ENCODE measurements around the gene SLC13A3. TPM values are rescaled to one million over a fixed set of nuclear protein-coding genes. Genes with fewer than 3 reads are reported as not detected.
A peak's percentile ranks its signal among the peaks of the same experiment; 100 is the strongest.

SLC13A3 gene
- total RNA-seq, 4 donors from 2014 or later: 1.1 to 8.9 (median 4.2) TPM

DNA sequence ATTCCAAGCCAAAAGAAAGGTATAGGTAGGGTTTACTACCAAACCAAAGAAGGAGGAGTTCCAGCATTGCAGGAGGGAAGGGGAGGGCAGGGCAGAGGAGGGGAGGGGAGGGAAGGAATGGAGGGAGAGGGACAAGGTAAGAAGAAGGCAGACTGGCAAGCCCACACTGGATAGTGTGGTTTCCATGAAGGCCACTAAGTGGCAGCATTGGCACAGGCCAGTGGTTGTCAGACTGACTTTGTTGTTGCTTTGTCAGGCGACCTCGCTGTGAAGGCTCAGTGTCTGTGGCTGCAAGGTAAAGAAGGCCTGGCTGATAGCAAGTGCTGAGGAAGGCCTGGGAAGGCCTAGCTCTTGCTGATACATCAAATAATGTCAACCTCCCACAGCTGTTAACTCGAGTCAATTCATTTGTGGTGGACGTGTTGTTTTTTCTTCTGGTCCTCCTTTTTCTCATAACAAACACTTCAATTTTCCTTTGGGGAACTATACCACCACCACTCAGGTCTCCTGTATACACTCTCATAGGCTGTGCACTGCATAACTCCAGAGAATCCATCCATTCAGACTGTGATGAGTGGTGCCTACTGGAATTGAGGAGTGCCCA lies 130.2 kb downstream of the SLC13A3 start:
- H3K27me3 ChIP-seq: peaks cover 51% of the 10 kb centered on the region
- no peak for DNase-seq (ENCODE audit: low spot score in 2 of 2)
- no peak for TF ChIP-seq POLR2A (IDR thresholded peaks at IDR 0.05)
- TF ChIP-seq EP300 (IDR thresholded peaks at IDR 0.05): no peak
- TF ChIP-seq, protein P1, sequence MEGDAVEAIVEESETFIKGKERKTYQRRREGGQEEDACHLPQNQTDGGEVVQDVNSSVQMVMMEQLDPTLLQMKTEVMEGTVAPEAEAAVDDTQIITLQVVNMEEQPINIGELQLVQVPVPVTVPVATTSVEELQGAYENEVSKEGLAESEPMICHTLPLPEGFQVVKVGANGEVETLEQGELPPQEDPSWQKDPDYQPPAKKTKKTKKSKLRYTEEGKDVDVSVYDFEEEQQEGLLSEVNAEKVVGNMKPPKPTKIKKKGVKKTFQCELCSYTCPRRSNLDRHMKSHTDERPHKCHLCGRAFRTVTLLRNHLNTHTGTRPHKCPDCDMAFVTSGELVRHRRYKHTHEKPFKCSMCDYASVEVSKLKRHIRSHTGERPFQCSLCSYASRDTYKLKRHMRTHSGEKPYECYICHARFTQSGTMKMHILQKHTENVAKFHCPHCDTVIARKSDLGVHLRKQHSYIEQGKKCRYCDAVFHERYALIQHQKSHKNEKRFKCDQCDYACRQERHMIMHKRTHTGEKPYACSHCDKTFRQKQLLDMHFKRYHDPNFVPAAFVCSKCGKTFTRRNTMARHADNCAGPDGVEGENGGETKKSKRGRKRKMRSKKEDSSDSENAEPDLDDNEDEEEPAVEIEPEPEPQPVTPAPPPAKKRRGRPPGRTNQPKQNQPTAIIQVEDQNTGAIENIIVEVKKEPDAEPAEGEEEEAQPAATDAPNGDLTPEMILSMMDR (IDR thresholded peaks at IDR 0.05): peak in 1 of 2 donors; percentile 55
- TF ChIP-seq POLR2AphosphoS5 (IDR thresholded peaks at IDR 0.05): no peak
- H3K4me1 ChIP-seq: no peaks in the 10 kb centered on the region
- H3K36me3 ChIP-seq: no peaks in the 10 kb centered on the region
- H3K9me3 ChIP-seq: no peaks in the 10 kb centered on the region
- no peak overlapping the region for H3K4me3 ChIP-seq
- no peak overlapping the region for H3K27ac ChIP-seq
- 28% methylated on average over 4 of the region's 4 CpGs for WGBS

- no peak overlapping the region for H3K27ac ChIP-seq
- WGBS: 87% methylated on average over 4 of the region's 4 CpGs
- H3K9me3 ChIP-seq: no peaks in the 10 kb centered on the region
- peaks cover 49% of the 10 kb centered on the region for H3K27me3 ChIP-seq
- no peak overlapping the region for H3K4me3 ChIP-seq
- no peak for TF ChIP-seq POLR2AphosphoS5 (IDR thresholded peaks at IDR 0.05)
- no peaks in the 10 kb centered on the region for H3K4me1 ChIP-seq
- no peak for DNase-seq (ENCODE audit: low spot score in 2 of 2)
- H3K36me3 ChIP-seq: no peaks in the 10 kb centered on the region
Observed at GRCh38 chr20:46520540-46520939, 130.7 kb downstream of the SLC13A3 start.

DNA sequence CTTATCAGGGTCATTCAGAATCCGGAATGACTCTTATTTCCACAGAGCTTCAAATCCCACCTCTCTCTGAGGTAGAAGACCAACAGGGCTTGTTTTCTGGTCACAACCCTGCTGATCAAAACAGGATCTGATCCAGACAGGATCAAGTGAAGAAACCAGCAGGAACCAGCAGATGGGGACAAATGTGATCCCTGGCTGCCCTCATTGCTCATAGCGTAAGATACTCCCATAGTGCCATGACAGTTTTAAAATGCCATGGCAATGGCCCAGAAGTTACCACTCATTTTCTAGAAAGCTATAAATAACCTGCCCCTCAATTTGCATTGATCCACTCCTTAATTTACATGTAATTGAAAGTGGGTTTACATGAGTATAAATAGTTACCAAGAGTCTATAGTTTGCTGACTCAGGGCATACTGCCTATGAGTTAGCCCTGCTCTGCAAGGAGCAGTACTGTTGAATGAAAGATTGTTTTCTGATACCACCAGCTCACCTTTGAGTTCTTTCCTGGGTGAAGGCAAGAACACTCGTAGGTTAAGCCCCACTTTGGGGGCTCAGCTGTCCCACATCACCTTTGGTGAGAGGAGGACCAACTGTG lies 131.7 kb downstream of the SLC13A3 start:
- Histone ChIP-seq H3K4me1 (no peaks in the 10 kb centered on the region), H3K36me3 (no peaks in the 10 kb centered on the region), H3K9me3 (no peaks in the 10 kb centered on the region), H3K4me3 (no peak overlapping the region), H3K27ac (no peak overlapping the region), H3K27me3 (peaks cover 52% of the 10 kb centered on the region)
- TF ChIP-seq POLR2AphosphoS5 (IDR thresholded peaks at IDR 0.05): no peak
- TF ChIP-seq POLR2A (IDR thresholded peaks at IDR 0.05): no peak
- TF ChIP-seq, protein P1 (IDR thresholded peaks at IDR 0.05): no peak
- no peak for TF ChIP-seq EP300 (IDR thresholded peaks at IDR 0.05)
- DNase-seq (ENCODE audit: low spot score in 2 of 2): no peak
- 61% methylated on average over 3 of the region's 3 CpGs for WGBS

DNA sequence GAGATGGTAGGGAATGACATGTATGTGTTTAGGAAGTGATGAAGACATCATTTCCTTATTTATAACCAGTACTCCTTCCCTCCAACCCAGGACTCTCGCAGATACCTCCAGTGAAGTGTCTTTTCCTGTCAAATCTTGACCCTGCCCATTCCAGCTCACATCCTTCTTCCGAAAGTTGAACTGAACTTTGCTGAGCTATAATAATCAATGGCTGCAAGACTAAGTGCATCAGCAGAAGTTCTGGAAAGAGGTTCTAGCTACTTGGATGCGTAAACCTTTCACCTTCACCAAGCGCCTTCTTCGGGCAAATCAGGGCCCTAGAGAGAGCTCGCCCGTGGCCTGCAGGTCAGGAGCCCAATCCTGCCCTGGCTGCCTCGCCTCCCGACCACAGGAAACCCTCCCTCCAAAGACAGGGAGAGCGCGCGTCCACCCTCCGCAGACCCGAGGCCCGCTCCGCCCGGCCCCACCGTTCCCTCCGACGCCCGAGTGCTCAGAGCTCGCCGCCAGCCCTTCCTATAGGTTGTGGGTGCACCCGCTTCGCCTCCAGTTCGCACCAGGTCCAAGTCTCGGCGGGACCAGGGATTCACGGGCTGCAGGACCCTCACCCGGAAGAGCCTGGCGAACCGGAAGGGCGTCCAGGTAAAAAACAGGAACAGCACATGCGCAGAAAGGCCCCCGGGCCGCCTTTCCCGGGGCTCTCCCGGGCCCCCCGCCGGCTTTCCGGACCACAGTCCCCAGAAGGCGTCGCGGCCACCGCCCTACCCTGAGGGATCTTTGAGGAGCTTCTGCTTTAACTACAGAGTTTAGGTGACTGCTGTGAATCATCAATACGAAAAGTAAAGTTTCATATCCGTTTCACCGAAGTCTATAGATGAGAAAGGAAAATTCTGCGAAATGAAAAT lies 138.1 kb downstream of the SLC13A3 start, which contains the start of gene ZNF334:
Gene ZNF334, minus strand, starts transcription at position 617 of the 902 bp plus-strand sequence. CDS start 1,457 bp downstream, outside the sequence.
- DNase-seq (ENCODE audit: low spot score in 2 of 2): no peak
- 10% methylated on average over 42 of the region's 49 CpGs for WGBS
- Histone ChIP-seq H3K4me1 (peaks cover 10% of the 10 kb centered on the region), H3K4me3 (peak within 1 kb of the TSS; percentile 67), H3K27ac (no peak within 1 kb of the TSS), H3K27me3 (peaks cover 28% of the 10 kb centered on the region), H3K36me3 (no peaks in the 10 kb centered on the region), H3K9me3 (no peaks in the 10 kb centered on the region)
- TF ChIP-seq, protein P1 (IDR thresholded peaks at IDR 0.05): no peak
- no peak for TF ChIP-seq EP300 (IDR thresholded peaks at IDR 0.05)
- TF ChIP-seq POLR2A (IDR thresholded peaks at IDR 0.05): no peak
- TF ChIP-seq POLR2AphosphoS5 (IDR thresholded peaks at IDR 0.05): no peak

DNA sequence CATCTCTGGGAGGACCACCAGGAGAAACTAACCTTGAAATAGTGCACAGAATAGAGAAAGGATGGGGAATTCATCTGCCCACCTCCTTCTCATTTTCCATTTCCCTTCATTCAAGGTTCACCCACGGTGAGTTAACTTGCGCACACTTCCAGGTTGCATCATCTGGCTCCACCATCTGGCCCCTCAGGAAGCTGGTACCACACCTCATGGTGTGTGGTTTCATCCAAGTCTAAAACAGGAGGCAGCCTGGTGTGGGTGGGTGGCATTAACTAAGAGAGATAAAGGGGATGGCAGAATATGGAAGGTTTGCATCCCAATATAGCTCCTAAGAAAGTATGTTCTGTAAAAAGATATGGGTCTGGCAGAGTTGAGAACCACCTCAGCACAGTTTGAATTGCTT lies 141.7 kb downstream of the SLC13A3 start:
- no peak for DNase-seq (ENCODE audit: low spot score in 2 of 2)
- no peak for TF ChIP-seq POLR2AphosphoS5 (IDR thresholded peaks at IDR 0.05)
- TF ChIP-seq POLR2A (IDR thresholded peaks at IDR 0.05): no peak
- TF ChIP-seq EP300 (IDR thresholded peaks at IDR 0.05): no peak
- TF ChIP-seq, protein P1 (IDR thresholded peaks at IDR 0.05): no peak
- Histone ChIP-seq H3K27ac (no peak overlapping the region), H3K36me3 (no peaks in the 10 kb centered on the region), H3K4me3 (no peak overlapping the region), H3K4me1 (peaks cover 10% of the 10 kb centered on the region), H3K9me3 (peaks cover 3% of the 10 kb centered on the region), H3K27me3 (no peaks in the 10 kb centered on the region)
- WGBS: 87% methylated on average over 2 of the region's 2 CpGs

Other genes starting within 250 kb of the SLC13A3 start
- 10 to 100 TPM; 46.7 to 62.4 (median 55.1) TPM for gene ELMO2, start 244.8 kb downstream of the SLC13A3 start, total RNA-seq
- gene ZNF334, start 137.9 kb downstream of the SLC13A3 start, total RNA-seq: 1 to 10 TPM in 2 of 4 donors, under 1 TPM in 2; 0.47 to 2.6 (median 1.4) TPM
- not detected for gene OCSTAMP, start 100.8 kb downstream of the SLC13A3 start, total RNA-seq
- 10 to 100 TPM; 15.0 to 27.0 (median 25.8) TPM for gene TP53RK, start 38.0 kb upstream of the SLC13A3 start, total RNA-seq
- 1 to 10 TPM; 2.6 to 8.1 (median 5.5) TPM for gene SLC2A10, start 58.2 kb upstream of the SLC13A3 start, total RNA-seq
- 1 to 10 TPM; 2.3 to 4.0 (median 3.3) TPM for gene EYA2, start 243.4 kb upstream of the SLC13A3 start, total RNA-seq

Data from suprapubic skin (tissue), 4 donors.